GM19351 (cell line): ENCODE results near the gene PGPEP1.

ENCODE experiments used
- ATAC-seq: cut with Tn5 transposase; IDR thresholded peaks from one replicate; pipeline ENCODE4 v1.9.1; 2021; ENCODE audit warnings: mild to moderate bottlenecking, moderate library complexity; ENCODE audit not compliant: unreplicated experiment

PGPEP1 gene, protein sequence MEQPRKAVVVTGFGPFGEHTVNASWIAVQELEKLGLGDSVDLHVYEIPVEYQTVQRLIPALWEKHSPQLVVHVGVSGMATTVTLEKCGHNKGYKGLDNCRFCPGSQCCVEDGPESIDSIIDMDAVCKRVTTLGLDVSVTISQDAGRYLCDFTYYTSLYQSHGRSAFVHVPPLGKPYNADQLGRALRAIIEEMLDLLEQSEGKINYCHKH

DNA sequence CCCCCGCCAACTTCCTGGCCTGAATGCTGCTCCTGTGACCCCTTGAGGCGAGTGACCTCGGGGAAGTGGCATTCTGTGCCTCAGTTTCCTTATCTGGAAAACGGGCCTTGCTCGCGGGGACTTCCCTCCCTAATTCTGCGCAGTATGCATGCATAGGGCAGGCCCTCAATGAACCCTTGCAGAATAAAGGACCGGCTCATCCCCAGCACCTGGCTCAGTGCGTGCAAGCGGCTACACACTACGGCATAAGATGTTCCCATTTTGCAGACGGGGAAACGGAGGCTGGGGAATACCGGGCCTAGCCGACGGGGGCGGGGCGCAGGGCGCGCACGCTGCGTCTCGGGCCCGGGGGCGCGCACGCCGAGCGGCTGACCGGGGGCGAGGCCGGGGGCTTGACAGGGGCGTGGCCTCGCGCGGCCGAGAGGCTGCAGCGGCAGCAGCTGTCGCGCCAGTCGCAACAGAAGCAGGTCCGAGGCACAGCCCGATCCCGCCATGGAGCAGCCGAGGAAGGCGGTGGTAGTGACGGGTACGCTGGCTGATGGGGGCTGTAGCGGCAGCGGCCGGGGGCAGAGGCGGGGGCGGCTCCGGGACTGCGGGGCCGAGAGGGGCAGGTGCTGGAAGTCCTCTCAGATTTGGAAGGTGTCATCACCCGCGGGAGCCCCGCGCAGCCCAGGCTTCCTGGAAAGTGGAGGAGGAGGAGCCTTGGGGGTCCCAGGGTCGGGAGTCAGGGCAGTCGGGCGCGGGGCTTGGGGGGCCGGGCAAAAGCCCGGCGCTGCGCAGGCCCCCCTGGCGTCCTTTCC lies at the start of gene PGPEP1:
PGPEP1 (plus strand) TSS at position 409 of the 800 bp plus-strand sequence; CDS start at position 493, 84 bp downstream.
- peak; percentile 64 for ATAC-seq

DNA sequence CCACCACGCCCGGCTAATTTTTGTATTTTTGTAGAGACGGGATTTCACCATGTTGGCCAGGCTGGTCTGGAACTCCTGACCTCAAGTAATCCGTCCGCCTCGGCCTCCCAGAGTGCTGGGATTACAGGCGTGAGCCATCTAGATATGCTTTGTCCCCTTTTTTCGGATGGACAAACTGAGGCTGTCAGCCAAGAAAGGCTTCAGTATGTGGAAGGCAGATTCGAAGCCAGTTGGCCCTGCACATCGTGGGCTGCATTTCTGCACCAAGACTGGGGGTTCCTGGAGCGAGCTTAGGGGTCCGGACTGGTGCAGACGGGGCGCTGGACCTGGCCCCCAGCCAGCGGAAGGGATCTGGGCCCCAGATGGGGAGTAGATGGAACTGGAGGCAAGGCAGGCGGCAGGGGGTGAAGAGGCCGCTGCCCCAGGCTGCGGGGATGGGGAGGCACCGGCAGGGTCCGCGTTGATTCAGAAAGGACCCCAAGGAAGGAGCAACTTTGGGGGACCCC lies 49.3 kb upstream of the PGPEP1 start:
- ATAC-seq = no peak

DNA sequence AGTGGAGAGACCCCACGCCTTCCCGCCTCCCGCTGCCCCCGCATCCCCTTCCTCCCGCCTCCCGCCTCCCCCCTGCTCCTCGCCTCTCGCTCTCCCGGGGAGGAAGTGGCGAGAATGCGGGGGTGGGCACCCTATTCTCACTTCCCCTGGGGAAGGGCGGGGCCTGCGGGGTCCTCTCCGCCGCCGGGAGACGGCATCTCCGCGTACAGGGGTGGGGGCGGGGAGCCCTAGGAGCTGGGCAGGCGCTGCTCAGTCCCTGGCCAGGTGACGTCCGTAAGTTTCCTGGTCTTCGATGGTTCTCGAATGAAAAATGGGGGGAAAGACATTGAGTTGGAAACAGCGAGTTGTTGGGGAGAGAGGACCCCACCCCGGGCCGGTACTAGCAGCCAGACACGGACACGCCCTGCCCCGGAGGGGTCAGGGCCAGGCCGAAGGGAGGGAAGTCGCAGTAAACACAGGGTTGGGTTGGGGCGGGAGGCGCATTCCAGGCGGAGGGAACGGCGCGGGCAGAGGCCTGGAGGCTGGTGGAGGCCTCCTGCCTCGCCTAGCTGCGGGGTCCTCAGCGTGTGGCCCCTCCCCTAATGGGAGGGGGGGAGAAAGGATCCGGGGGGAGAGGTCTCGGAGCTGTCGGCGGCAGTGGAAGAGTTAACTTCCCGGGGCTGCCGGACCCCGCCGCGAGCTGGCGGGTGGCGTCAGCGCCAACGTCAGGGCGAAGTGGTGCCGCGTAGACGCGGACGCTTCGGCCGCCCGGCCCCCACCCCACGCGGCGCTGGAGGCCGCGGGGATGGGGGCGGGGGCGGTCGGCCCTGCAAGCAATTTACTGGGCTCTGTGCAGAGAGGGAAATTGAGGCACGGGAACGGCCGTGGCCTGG lies 48.6 kb upstream of the PGPEP1 start:
- ATAC-seq = peak; percentile 46

DNA sequence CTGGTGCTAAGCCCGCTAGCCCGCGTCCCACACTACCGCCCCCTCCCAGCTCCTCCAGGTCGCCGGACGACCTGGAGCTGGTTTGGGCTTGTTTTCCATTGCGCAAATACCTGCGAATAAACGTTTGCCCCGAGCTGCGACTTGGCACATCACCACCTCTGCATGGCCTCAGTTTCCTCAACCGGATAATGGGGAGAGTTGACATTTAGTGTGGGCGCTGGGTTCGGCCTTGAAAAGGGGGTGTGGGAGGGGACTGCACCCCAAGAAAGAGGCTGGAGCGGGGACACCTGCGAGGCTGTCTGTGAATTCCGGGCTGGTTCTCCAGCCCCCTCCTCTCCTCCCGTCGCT lies 48.0 kb upstream of the PGPEP1 start:
- no peak for ATAC-seq

DNA sequence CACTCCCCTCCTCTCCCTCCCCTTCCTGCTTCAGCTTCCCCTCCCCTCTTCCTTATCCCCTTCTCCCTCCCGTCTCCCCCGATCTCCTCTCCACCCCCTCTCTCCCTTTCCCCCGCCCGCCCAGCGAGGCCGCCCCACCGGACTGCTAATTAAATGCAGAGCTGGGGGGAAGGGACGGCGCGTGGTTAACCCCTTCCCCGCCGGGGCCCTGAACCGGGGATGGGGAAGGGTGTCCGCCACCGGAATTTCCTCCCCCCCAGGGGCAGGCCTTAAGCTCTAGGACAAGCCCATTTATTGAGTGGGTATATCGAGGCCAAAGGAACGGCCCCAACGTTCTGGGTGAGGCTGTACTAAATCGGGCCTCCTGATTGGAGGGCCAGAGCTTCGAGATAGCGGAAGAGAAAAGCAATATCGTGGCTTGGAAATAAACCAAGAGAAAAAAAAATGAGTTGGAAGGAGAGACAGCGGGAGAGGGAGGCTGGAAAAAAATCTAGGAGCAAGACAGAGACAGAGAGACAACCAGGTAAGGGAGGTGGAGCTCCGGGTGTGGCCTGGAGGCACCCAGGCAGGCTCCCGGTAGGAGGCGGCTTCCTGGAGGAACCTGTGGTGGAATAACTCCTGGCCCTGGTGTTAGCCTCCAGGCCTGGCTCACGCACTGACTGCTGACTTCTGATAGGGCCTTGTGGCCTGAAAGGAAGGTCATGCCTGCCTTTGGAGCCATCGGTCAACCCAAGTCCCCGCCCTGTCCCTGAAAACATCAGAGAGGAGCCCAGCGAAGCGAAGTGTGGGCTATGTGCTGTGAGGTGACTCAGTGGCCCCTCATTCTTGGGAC lies 47.4 kb upstream of the PGPEP1 start:
- no peak for ATAC-seq

DNA sequence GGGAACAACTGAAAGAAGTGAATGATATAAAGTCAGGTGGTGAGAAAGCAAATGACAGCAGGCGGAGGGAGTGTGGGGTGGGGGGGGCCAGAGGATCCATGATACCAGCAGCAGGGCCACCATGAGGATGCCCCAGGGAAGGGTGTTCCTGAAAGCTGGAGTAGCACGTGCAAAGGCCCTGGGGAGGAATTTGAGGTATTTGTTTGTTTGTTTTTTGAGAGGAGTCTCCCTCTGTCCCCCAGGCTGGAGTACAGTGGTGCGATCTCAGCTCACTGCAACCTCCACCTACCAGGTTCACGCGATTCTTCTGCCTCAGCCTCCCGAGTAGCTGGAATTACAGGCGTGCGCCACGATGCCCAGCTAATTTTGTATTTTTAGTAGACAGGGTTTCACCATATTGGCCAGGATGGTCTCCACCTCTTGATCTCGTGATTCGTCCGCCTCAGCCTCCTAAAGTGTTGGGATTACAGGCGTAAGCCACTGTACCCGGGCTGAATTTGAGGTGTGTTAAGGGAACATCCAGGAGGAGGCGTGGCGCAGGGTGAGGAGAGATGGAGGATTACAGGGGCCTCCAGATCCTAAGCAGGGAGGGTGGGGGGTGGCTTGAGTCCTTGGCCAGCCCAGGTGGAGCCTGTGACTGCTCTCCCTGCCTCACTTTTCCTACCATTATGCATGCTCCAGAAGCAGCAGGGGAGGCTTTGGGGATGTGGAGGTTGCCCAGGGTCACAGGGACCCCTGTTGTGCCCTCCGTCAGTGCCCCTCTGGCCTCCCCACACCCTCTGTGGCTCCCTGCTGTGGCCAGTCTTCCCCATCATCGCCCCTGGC lies 46.5 kb upstream of the PGPEP1 start:
- ATAC-seq = no peak

DNA sequence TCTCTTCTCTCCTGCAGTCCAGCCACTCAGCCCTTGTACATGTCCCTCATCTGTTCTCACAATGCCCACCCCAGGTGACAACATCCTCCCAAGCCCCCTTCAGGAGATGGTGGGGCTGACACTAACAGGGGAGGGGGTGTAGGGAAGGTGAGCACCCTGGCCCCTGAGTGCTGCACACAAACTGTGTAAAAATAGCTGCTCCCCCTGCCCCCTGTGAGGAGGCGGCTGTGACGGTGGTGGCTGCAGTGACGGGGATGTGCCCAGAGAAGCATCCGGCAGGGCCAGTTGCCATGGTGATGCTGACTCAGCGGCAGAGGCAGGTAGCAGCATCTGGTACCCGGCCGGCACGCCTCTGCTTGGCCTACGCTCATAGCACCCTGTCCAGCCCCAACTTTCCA lies 45.9 kb upstream of the PGPEP1 start:
- no peak for ATAC-seq

DNA sequence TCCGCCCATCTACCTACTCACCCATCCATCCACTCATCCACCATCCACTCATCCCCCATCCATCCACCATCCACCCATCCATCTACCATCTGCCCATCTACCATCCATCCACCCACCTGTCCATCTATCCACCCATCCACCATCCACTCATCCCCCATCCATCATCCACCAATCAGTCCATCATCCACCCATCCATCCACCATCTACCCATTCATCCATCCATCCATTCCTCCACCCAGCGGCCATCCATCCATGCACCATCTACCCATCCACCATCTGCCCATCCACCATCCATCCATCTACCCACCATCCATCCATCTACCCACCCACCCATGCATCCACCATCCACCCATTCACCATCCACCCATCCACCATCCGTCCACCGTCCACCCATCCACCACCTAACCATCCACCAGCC lies 45.4 kb upstream of the PGPEP1 start:
- no peak for ATAC-seq

DNA sequence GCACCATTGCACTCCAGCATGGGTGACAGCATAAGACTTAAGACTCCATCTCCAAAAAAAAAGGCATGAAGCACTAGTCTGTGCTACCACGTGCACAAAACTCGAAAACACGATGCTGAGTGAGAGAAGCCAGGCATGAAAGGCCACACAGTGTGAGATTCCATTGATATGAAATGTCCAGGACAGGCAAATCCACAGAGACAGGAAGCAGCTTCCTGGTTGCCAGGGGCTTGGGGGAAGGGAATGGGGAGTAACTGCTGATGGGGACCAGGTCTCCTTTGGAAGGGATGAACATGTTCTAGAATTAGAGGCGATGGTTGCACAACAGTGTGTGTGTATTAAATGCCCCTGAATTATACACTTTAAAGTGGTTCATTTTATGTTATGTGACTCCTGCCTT lies 43.1 kb upstream of the PGPEP1 start:
- ATAC-seq = no peak

DNA sequence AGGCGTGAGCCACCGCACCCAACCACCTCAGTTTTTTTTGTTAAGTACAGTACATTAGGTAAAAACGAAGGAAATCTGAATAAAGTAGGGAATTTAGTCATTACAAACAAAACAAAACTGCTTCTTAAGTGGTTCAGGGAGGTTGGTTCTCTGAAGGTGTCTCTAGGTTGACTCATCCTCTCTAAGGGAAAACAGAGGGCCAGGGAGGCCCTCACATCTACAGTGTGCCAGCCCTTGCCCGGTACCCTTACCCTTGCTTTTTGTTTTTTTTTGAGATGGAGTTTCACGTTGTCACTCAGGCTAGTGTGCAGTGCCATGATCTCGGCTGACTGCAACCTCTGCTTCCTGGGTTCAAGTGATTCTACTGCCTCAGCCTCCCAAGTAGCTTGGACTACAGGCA lies 41.8 kb upstream of the PGPEP1 start:
- ATAC-seq = no peak

DNA sequence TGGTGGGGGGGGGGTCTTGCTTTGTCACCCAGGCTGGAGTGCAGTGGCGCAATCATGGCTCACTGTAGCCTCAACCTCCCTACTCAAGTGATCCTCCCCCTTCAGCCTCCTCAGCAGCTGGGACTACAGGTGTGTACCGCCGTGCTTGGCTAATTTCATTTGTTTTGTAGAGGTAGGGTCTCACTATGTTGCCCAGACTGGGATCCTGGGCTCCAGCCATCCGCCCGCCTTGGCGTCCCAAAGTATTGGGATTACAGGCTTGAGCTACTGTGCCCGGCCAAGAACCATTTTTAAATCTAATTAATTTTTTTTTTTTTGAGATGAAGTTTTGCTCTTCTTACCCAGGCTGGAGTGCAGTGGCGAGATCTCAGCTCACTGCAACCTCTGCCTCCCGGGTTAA lies 40.7 kb upstream of the PGPEP1 start:
- no peak for ATAC-seq

DNA sequence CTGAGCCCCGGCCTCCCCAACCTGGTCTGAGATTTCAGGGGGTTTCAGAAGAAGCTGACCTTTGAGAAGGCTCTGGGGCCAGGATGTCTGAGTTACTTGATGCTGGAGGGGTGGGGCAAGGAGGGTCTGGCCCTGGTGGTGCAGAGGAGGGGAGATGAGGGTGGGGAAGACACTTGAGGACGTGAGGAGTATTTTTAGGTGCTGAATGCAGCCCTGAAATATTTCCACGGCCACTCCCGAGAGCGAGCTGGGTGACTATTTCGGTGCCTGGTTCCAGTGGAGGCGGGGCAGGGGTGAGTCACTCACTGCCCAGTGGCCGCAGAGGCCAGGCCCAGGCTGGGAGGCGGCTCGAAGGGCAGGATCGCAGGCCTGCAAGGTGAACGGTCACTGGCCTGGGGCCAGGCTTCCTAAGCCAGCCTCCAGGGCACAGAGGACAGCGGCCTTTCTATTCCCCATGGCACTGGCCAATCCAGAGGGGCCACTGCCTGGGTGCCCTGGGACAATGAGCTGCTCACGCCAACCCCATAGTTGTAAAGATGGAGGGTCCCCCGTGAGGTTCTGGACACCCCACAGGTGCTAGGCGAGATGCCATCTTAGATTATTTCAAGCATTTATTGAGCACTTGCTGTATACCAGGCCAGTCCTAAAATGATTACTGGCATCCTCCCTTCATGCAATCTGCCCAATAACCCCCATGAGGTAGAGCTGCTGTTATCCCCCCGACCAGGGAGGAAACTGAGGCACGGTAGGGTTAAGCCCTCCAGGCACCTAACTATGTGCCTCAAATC lies 39.3 kb upstream of the PGPEP1 start:
- no peak for ATAC-seq

DNA sequence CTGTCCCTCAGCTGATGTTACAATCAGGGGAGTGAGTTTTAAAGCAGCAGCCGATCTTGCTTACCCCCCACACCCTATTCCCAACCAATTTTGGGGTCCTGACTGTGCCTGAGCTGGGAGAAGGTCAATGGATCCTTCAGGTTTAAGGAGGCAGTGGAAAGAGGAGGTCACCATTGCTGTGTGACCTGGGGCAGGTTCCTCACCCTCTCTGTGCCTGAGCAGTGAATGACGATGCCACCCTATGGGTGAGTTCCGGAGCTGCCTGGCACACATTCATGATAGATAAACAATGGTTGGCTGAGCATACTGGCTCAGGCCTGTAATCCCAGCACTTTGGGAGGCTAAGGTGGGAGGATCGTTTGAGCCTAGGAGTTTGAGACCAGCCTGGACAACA lies 38.7 kb upstream of the PGPEP1 start:
- no peak for ATAC-seq

DNA sequence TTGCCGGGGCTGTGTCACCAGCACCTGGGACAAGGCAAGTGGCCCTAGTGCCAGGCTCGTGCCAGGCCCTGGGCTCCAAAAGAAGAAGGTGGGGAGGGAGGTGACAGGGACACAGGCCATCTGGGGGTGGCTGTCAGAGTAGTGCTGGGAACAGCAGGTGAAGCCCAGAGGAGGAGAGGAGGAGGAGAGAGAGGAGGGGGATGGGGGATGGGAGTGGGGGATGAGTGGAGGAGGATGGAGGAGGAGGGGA lies 36.3 kb upstream of the PGPEP1 start:
- ATAC-seq = no peak

DNA sequence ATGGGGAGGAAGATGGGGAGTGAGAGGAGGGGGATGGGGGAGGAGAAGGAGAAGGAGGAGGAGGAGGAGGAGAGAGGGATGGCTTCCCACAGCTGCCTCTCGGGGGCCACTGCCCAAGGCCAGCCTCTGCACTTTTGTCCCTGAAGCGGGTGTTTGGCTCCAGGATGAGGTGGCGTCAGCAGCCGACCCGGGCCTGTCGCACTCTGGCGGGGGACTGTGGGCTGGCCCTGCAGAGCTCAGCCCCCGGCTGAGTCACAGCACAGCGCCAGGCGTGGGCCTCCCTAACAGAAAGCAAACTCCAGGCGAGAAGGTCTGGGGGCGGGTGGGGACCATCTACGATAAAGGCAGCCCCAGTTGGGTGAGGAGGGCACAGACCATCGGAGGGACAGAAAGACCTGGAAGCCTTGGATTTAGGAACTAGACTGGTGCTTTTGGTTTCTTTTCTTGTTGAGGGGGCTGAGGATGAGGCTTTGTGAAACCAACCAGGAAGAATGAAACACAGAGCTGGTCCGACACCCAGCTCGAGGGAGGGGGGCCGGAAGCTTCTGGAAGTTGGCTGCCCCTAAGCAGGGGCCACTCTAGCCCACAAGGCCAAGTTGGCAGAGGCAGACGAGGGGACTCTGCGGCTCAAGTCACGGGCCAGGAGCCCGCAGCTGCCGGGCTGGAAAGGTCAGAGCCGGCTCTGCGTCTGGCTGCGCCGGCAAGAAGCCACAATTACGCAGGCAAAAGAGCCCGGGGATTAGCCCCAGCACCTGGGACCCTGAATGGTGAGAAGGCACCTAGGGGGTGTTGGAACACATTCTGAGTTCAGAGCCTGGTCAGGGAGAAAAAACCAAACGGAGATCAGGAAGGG lies 35.7 kb upstream of the PGPEP1 start:
- no peak for ATAC-seq

DNA sequence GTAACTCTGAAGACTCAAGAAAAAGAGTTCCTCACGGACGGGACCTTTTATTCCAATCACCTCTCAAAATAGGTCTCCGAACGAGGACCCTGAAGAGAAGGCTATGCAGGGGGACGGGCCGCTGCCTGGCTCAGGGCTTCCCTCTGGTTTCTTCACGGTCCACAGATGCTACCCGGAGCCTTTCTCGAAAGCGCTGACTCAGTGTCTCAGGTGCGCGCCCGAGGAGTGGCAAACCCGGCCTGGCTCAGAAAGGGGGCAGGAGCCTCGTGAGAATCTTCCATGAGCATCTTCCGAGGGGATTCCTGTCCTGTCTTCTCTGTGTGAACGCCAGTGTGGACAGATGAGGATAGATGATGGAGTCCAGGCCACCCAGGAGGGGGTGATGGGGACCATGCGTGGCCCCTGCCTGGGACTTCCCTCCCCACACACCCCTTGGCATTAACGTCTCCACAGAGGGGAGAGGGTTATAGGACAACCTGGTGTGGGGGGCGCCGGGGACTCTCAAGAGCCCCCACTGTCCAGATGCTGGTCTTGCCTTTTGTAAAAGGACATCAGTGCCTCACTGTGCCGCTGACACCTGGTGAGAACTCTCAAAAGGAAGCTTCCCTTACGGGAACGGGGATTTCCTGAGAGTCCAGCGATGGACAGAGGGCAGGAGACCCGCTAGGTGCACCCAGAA lies 34.0 kb upstream of the PGPEP1 start:
- no peak for ATAC-seq

DNA sequence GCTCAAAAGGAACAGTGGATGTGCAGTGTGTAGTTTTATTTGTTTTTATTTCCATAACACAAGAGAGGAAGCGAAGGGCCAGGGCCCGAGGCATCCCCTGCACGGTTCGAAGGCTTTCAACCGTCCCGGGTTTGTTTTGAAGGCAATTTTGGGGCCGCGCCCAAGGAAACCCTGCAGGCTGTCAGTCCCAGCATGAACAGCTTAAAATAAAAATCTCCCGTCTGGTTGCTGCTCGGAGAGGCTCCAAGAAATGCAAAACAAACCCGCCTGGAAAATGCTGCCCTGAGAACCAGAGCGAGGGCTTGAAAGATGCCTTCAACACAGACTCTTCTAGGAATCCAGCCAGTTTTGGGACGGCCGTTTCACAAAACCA lies 33.5 kb upstream of the PGPEP1 start:
- ATAC-seq = no peak

DNA sequence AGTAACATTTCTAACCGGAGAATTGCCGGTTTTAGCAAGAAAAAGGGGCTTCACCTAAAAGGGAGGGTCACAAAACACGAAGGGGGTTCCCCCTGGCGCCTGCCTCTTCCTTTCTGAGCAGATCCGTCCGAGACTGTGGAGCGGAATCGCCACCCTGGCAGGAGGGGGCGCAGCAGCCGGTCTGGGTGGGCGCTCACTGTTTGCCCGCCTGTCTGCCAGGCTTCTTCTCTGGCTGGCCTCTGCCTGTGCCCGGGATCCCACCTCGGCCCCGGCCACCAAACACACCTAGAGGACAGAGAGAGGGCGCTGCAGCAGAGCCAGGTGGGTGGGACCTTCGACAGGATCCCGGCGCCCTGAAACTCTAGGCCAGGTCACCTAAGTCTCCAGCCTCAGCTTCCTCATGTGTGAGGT lies 33.1 kb upstream of the PGPEP1 start:
- ATAC-seq = no peak
